Measurements from ENCODE around the gene FOXO1.

GRCh38 chr13:40648841-40649240 is 17.6 kb downstream of the FOXO1 start:
- TF ChIP-seq, protein P1, sequence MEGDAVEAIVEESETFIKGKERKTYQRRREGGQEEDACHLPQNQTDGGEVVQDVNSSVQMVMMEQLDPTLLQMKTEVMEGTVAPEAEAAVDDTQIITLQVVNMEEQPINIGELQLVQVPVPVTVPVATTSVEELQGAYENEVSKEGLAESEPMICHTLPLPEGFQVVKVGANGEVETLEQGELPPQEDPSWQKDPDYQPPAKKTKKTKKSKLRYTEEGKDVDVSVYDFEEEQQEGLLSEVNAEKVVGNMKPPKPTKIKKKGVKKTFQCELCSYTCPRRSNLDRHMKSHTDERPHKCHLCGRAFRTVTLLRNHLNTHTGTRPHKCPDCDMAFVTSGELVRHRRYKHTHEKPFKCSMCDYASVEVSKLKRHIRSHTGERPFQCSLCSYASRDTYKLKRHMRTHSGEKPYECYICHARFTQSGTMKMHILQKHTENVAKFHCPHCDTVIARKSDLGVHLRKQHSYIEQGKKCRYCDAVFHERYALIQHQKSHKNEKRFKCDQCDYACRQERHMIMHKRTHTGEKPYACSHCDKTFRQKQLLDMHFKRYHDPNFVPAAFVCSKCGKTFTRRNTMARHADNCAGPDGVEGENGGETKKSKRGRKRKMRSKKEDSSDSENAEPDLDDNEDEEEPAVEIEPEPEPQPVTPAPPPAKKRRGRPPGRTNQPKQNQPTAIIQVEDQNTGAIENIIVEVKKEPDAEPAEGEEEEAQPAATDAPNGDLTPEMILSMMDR (IDR thresholded peaks at IDR 0.05; ENCODE audit: borderline replicate concordance, extremely low read depth, low read length, poor library complexity, severe bottlenecking) = no peak
- no peak for TF ChIP-seq EZH2 (IDR thresholded peaks at IDR 0.05; ENCODE audit: borderline replicate concordance, low read depth, low read length, severe bottlenecking)

All from DND-41 (cell line).